H1 (cell line): ENCODE data around the gene P3H3. TPM values are rescaled to one million over a fixed set of nuclear protein-coding genes. Genes with fewer than 3 reads are reported as not detected.
"Not testable (repeated sequence)": the region's sequence is repeated elsewhere in the genome, so short reads cannot be mapped to it uniquely, and the experiment has no call there.

ENCODE experiments used
- CTCF ChIA-PET: fragments of 300-600 bp; sonication (Branson Sonifier 250); formaldehyde crosslinking; loops from one replicate; lab custom pipeline; 2021; ENCODE audit not compliant: partially characterized antibody; lab: Charles Lee
- POLR2A ChIA-PET: fragments of 300-600 bp; sonication (Branson Sonifier 250); formaldehyde crosslinking; loops from one replicate; lab custom pipeline; 2021; ENCODE audit warnings: inconsistent platforms; ENCODE audit not compliant: partially characterized antibody; lab: Charles Lee
- DNase-seq, 2 experiments: peaks; one replicate each; pipeline versions ENCODE4 v3.0.0 to v3.0.0-alpha.2; 2010 to 2022; ENCODE audit warnings: low spot score in 2 of 2, low read depth in 1 of 2, mixed read lengths in 1 of 2
- FAIRE-seq: peaks from 2 replicates; lab custom pipeline; 2011; peaks lifted over from hg19 to GRCh38; lab: Jason Lieb, UNC
- H2AFZ ChIP-seq: 2 replicates; pipeline ENCODE4 v1.8.1; 2012; ENCODE audit warnings: low read length, inconsistent platforms
- H2AK5ac ChIP-seq: 2 replicates; pipeline ENCODE4 v1.6.1; 2013; ENCODE audit warnings: low read depth, low read length
- H2BK120ac ChIP-seq: replicated peaks from 2 replicates; pipeline ENCODE3; 2013; ENCODE audit warnings: low read depth, low read length, inconsistent platforms
- H2BK12ac ChIP-seq: 2 replicates; pipeline ENCODE4 v1.6.1; 2013; ENCODE audit warnings: low read depth, low read length
- H2BK15ac ChIP-seq: 2 replicates; pipeline ENCODE4 v1.6.1; 2013; ENCODE audit warnings: low read length
- H2BK20ac ChIP-seq: 2 replicates; pipeline ENCODE4 v1.6.1; 2013; ENCODE audit warnings: low read length
- H2BK5ac ChIP-seq: 2 replicates; pipeline ENCODE4 v1.6.1; 2013; ENCODE audit warnings: low read depth, low read length
- H3K14ac ChIP-seq: 2 replicates; pipeline ENCODE4 v1.6.1; 2013; ENCODE audit warnings: inconsistent platforms; ENCODE audit not compliant: insufficient read length
- H3K18ac ChIP-seq: 2 replicates; pipeline ENCODE4 v1.6.1; 2013; ENCODE audit warnings: low read length; ENCODE audit errors: extremely low read depth
- H3K23ac ChIP-seq: 2 replicates; pipeline ENCODE4 v1.6.1; 2013; ENCODE audit warnings: inconsistent platforms; ENCODE audit not compliant: insufficient read length
- H3K23me2 ChIP-seq: 2 replicates; pipeline ENCODE4 v1.6.1; 2013; ENCODE audit warnings: low read depth, low read length
- H3K27ac ChIP-seq: 2 replicates; pipeline ENCODE4 v1.6.1; 2011; ENCODE audit warnings: low read depth, low read length, inconsistent platforms
- H3K27me3 ChIP-seq, 4 experiments: replicated peaks in 1 of 4; 1 replicate in 1 of 4; 2 replicates in 3 of 4; pipeline versions ENCODE4 v1.6.1 to v1.8.1; 2011 to 2013; ENCODE audit warnings: low read length in 3 of 4, mild to moderate bottlenecking in 3 of 4, inconsistent platforms in 2 of 4, mixed read lengths in 2 of 4, moderate library complexity in 1 of 4; ENCODE audit not compliant: control insufficient read depth in 3 of 4, insufficient read depth in 3 of 4; ENCODE audit errors: extremely low read depth in 1 of 4
- H3K36me3 ChIP-seq, 4 experiments: 2 replicates each; pipeline versions ENCODE4 v1.6.1 to v1.8.1; 2011 to 2013; ENCODE audit warnings: mild to moderate bottlenecking in 4 of 4, low read length in 3 of 4, moderate library complexity in 2 of 4, control low read depth in 1 of 4, inconsistent platforms in 1 of 4; ENCODE audit not compliant: insufficient read depth in 4 of 4, control insufficient read depth in 2 of 4
- H3K4ac ChIP-seq: replicated peaks from 2 replicates; pipeline ENCODE3; 2013; ENCODE audit warnings: low read length, low read depth, mixed read lengths, inconsistent platforms; ENCODE audit not compliant: insufficient read length
- H3K4me1 ChIP-seq, 4 experiments: replicated peaks in 1 of 4; 1 replicate in 1 of 4; 2 replicates in 3 of 4; pipeline versions ENCODE4 v1.6.1 to v1.8.1; 2011 to 2013; ENCODE audit warnings: low read length in 3 of 4, inconsistent platforms in 2 of 4, mixed read lengths in 1 of 4; ENCODE audit not compliant: insufficient read depth in 4 of 4, control insufficient read depth in 3 of 4
- H3K4me2 ChIP-seq, 2 experiments: 2 replicates each; pipeline versions ENCODE4 v1.6.1 to v1.8.1; 2011 to 2013; ENCODE audit warnings: low read depth in 2 of 2, low read length in 2 of 2, control low read depth in 1 of 2, inconsistent platforms in 1 of 2, mild to moderate bottlenecking in 1 of 2; ENCODE audit not compliant: insufficient read depth in 1 of 2
- H3K4me3 ChIP-seq, 4 experiments: fragments of 200-600, 300-600 bp in 1 of 4; sonication (generic), shearing (Covaris generic), sonication (Bioruptor Twin) in 1 of 4; 2 replicates each; pipeline versions ENCODE4 v1.5.1 to v1.8.1; 2011 to 2016; ENCODE audit warnings: low read length in 4 of 4, low read depth in 3 of 4, control low read depth in 2 of 4, inconsistent platforms in 2 of 4, mild to moderate bottlenecking in 2 of 4, mixed read lengths in 1 of 4, moderate library complexity in 1 of 4; ENCODE audit not compliant: insufficient read depth in 2 of 4; ENCODE audit errors: extremely low read depth in 1 of 4
- H3K56ac ChIP-seq: replicated peaks from 2 replicates; pipeline ENCODE3; 2013; ENCODE audit warnings: low read depth, mild to moderate bottlenecking, mixed read lengths, low read length, inconsistent platforms; ENCODE audit not compliant: insufficient read length
- H3K79me1 ChIP-seq: 2 replicates; pipeline ENCODE4 v1.6.1; 2013; ENCODE audit warnings: low read depth, low read length, control low read depth
- H3K79me2 ChIP-seq, 2 experiments: 2 replicates each; pipeline versions ENCODE4 v1.6.1 to v1.8.1; 2012 to 2013; ENCODE audit warnings: low read length in 2 of 2, mild to moderate bottlenecking in 2 of 2, inconsistent platforms in 1 of 2; ENCODE audit not compliant: insufficient read depth in 2 of 2, control insufficient read depth in 1 of 2
- H3K9ac ChIP-seq, 4 experiments: replicated peaks in 1 of 4; 1 replicate in 1 of 4; 2 replicates in 3 of 4; pipeline versions ENCODE4 v1.6.1 to v1.8.1; 2011 to 2013; ENCODE audit warnings: low read depth in 3 of 4, low read length in 3 of 4, control low read depth in 2 of 4, mild to moderate bottlenecking in 2 of 4, moderate library complexity in 2 of 4, inconsistent platforms in 1 of 4; ENCODE audit errors: extremely low read depth in 1 of 4
- H3K9me3 ChIP-seq, 2 experiments: 2 replicates each; pipeline versions ENCODE4 v1.6.1 to v1.8.1; 2012 to 2013; ENCODE audit warnings: mild to moderate bottlenecking in 2 of 2, moderate library complexity in 2 of 2, control low read depth in 1 of 2, inconsistent platforms in 1 of 2, low read depth in 1 of 2, low read length in 1 of 2, mixed read lengths in 1 of 2; ENCODE audit not compliant: insufficient read depth in 2 of 2
- H4K20me1 ChIP-seq, 2 experiments: replicated peaks in 1 of 2; 2 replicates each; pipeline versions ENCODE3 to v1.8.1; 2011 to 2013; ENCODE audit warnings: inconsistent platforms in 2 of 2, low read length in 2 of 2, mild to moderate bottlenecking in 1 of 2; ENCODE audit not compliant: insufficient read depth in 2 of 2, control insufficient read depth in 1 of 2
- H4K5ac ChIP-seq: 2 replicates; pipeline ENCODE4 v1.6.1; 2013; ENCODE audit warnings: low read length, low read depth, mixed read lengths, inconsistent platforms; ENCODE audit not compliant: insufficient read length
- H4K8ac ChIP-seq: 2 replicates; pipeline ENCODE4 v1.8.0; 2013; ENCODE audit warnings: mild to moderate bottlenecking, moderate library complexity, low read length, inconsistent platforms; ENCODE audit not compliant: insufficient read depth; ENCODE audit errors: extremely low read depth
- H4K91ac ChIP-seq: replicated peaks from 2 replicates; pipeline ENCODE3; 2013; ENCODE audit warnings: low read length, mixed read lengths, inconsistent platforms; ENCODE audit not compliant: insufficient read length
- SP1 ChIP-seq: IDR thresholded peaks from 2 replicates; pipeline ENCODE4 v1.6.1; 2011; ENCODE audit warnings: low read depth, low read length
- WGBS, 2 experiments: shearing (Covaris generic) in 1 of 2; methylation state at CpG; one replicate each; pipeline versions ENCODE4 v1.1.6 to v1.1.7; 2013 to 2015; ENCODE audit warnings: low lambda C conversion rate in 2 of 2, mixed read lengths in 2 of 2, inconsistent platforms in 1 of 2, low coverage in 1 of 2, missing lambda C conversion rate in 1 of 2; ENCODE audit not compliant: insufficient replicate concordance in 2 of 2, insufficient coverage in 1 of 2, insufficient read length in 1 of 2; ENCODE audit errors: extremely low coverage in 1 of 2, missing lambda C conversion rate in 1 of 2; 5-methylcytosine and 5-hydroxymethylcytosine counted together
- polyA plus RNA-seq, 7 experiments: library from polyadenylated mRNA; depleted of rRNA in 3 of 7; stranded (reverse) in 5 of 7; unstranded in 2 of 7; fragments of >200 nt in 5 of 7; fragments of 200-250 nt in 2 of 7; gene quantifications; 1 replicate in 5 of 7; 2 replicates in 1 of 7; 4 replicates in 1 of 7; pipeline versions ENCODE4 v1.2.1 to v1.2.3, GENCODE V29; 2011 to 2013; ENCODE audit warnings: missing spikeins in 2 of 7, mixed read lengths in 2 of 7
- total RNA-seq: library from RNA; stranded (reverse); fragmentation: NEBNext Ultra II Directional; extraction: Animal tissue kit (Norgen Biotek cat#: 25700); gene quantifications from 2 replicates; pipeline ENCODE4 v1.2.1, GENCODE V29; 2021

Gene P3H3
- total and polyA plus RNA-seq, 2 of the 8 experiments (the other 6 are each of a cell fraction or from before 2014, with no cell fraction given): 22.9 to 43.5 TPM

GRCh38 chr12:6870304-6870703 lies 42.1 kb downstream of the P3H3 start:
- H2BK15ac ChIP-seq, H3K14ac ChIP-seq, H3K79me1 ChIP-seq, H3K23ac ChIP-seq, H2AFZ ChIP-seq, H2BK120ac ChIP-seq, H3K9me3 ChIP-seq, H3K9ac ChIP-seq, H4K91ac ChIP-seq, H3K27ac ChIP-seq, FAIRE-seq, H2BK20ac ChIP-seq, H2AK5ac ChIP-seq, H3K4me2 ChIP-seq, DNase-seq, H3K56ac ChIP-seq, H2BK12ac ChIP-seq, H3K18ac ChIP-seq, H3K4me3 ChIP-seq, H3K27me3 ChIP-seq, H4K8ac ChIP-seq, H3K4ac ChIP-seq, H4K5ac ChIP-seq: not testable (repeated sequence)
- ChIA-PET CTCF (interaction anchor here (1.2 to 10.4 kb wide), 14 partner anchors 10 to 140 kb away, joined by 3 to 216 read pairs (median 18); partner anchors contain the start of genes C12orf57 and RNU7-1), POLR2A (interaction anchor here (0.6 to 18.9 kb wide), 15 partner anchors 9 to 335 kb away, joined by 3 to 588 read pairs (median 50); partner anchors contain the start of genes ATN1, C12orf57, CDCA3 and ENO2)
- H3K79me2 ChIP-seq: peaks cover 0 to 26% of the 10 kb centered on the region in 2 experiments; a peak in 2 of 4 replicates
- H3K23me2 ChIP-seq: peaks cover 21% of the 10 kb centered on the region
- H3K4me1 ChIP-seq: peaks cover 7 to 50% (median 25%) of the 10 kb centered on the region in 4 experiments
- TF ChIP-seq SP1: peak; percentile 51; the same call in 1 of the 2 replicates
- H2BK5ac ChIP-seq: 0 out of 2 replicates have a peak overlapping the region, but pooled peaks have one; percentile 7
- peaks cover 8 to 32% (median 13%) of the 10 kb centered on the region in 4 experiments for H3K36me3 ChIP-seq
- 88% methylated on average over 4 of the region's 4 CpGs; no CpG with 5 or more reads in 1 of the 2 experiments for WGBS, 2 experiments
- H4K20me1 ChIP-seq: peaks cover 25 to 30% of the 10 kb centered on the region in 2 experiments
